ENCODE measurements around the gene COG5.

GRCh38 chr7:107428642-107429041, 135.1 kb downstream of the COG5 start:
- TF ChIP-seq, protein P1, sequence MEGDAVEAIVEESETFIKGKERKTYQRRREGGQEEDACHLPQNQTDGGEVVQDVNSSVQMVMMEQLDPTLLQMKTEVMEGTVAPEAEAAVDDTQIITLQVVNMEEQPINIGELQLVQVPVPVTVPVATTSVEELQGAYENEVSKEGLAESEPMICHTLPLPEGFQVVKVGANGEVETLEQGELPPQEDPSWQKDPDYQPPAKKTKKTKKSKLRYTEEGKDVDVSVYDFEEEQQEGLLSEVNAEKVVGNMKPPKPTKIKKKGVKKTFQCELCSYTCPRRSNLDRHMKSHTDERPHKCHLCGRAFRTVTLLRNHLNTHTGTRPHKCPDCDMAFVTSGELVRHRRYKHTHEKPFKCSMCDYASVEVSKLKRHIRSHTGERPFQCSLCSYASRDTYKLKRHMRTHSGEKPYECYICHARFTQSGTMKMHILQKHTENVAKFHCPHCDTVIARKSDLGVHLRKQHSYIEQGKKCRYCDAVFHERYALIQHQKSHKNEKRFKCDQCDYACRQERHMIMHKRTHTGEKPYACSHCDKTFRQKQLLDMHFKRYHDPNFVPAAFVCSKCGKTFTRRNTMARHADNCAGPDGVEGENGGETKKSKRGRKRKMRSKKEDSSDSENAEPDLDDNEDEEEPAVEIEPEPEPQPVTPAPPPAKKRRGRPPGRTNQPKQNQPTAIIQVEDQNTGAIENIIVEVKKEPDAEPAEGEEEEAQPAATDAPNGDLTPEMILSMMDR (IDR thresholded peaks at IDR 0.05) = no peak
- TF ChIP-seq POLR2A (IDR thresholded peaks at IDR 0.05) = no peak
